HG03342 (cell line): ENCODE data around the gene MRC2.
A peak's percentile ranks its signal among the peaks of the same experiment; 100 is the strongest.
"Not testable (repeated sequence)": the region's sequence is repeated elsewhere in the genome, so short reads cannot be mapped to it uniquely, and the experiment has no call there.

Experiments used
- ATAC-seq: cut with Tn5 transposase; IDR thresholded peaks from one replicate; pipeline ENCODE4 v1.9.1; 2021; ENCODE audit warnings: mild to moderate bottlenecking, moderate library complexity; ENCODE audit not compliant: unreplicated experiment

Gene MRC2

GRCh38 chr17:62695093-62695738 is 67.7 kb downstream of the MRC2 start:
- not testable (repeated sequence) for ATAC-seq

- ATAC-seq, result no peak
Observed at GRCh38 chr17:62696256-62696655, 68.8 kb downstream of the MRC2 start.

DNA sequence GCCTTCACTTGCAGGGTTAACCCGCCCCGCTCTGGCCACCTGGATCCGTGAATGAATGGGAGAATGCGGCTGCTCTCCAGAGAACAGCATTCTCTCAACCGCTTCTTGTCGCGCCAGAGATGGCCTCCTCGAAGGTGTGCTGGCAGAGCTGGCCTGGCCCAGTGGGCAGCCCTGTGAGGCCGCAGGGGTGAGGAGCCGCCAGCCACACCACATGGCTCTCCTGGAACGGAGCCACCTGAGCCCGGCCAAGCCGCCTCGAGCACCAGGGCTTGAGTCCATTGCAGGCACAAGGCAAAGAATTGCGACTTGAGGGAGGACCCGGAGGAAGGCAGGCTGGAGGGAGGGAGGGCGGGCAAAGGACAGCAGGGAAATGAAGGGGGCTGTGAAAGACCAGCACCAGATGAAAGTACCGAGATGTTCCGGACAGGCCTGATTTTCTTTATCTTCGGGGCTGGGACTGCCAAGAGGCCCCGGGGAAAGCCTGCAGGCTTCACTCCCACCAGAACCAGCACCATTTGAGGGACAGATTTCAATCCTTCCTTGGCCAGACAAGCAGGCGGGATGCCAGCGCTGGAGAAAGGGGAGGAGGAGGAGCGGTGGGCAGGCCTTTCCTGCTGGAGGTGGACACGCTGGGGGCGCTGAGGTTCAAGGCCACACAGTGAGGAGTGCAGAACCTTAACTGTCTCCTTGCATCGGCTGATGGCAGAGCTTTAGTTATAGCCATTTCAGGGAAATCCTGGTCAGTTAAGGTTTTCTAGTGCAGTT is 69.4 kb downstream of the MRC2 start:
- no peak for ATAC-seq

GRCh38 chr17:62698459-62698858 is 71.0 kb downstream of the MRC2 start:
- not testable (repeated sequence) for ATAC-seq

DNA sequence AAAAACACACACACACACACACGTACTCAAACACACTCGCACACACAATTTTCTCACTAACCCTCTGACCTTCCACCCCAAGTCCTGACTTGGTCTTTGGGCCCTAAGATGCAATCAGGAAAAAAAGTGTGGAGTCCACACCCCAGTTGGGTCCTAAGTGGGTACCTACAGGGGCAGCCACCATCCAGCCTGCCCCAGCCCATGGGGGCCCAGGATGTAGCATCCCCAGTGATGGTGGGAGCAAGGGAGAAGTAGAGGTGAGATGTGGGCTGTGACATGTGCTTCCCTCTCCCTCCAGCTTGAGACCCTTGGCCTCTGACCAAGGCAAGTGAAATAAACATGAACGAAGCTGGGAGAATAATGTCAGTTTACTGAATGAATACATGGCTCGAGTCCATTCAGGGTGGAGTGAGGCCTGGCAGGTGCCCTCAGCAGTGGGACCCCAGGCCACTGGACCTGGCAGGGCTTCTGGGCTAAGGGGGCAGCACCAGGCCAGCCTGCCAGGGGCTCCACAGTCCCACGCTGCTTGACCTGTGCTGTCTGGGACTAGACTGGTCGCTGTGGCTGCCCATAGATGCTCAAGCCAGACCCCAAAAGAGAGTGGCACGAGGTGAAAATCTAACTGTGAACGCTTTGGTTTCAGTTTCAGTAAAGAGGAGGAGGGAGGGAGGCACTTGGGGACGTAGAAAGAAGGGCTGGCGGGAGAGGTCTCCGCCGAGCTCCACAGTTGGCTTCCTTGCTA is 73.7 kb downstream of the MRC2 start:
- ATAC-seq, result no peak

DNA sequence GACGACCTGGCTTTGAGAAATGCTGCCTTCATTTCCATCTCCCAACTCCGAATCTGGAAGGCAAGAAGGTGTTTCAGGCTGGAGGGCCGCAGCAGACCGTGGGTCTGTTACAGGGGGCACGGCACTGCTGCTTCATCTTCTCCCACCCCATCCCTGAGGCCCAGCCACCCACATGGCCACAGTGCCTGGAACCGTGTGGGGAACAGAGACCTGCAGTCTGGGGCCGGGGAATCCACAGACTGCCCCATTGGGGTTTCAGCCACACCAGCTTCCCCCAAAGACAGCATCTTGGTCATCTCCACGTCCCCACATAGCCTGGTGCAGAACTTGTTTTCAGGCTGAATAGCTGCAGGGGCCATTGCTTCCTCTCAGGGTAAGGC is 74.2 kb downstream of the MRC2 start:
- no peak for ATAC-seq

DNA sequence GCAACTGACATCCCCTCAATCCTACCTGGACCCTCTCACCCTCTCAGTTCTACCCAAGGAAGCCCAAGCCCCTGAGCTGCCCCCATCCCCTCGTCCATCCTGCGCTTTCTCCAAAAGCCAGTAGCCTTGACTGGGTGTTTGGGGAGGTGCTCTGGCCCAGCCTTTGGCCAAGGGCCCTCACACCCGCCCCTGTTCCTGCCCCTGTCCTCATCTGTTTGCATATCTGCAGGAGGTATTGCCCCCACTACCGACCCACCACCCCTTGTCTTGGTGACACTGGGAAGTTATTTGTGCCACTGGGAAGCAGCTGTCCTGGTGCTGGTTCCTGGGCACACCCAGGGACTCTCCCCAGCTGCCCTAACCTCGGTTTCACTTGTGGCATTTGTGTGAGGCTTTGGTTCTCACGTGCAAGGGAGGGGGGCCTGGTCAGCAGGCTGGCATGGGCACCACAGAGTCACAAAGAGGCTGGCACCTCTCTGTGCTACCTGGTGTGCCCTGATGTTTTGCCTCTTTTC is 75.3 kb downstream of the MRC2 start:
- no peak for ATAC-seq

GRCh38 chr17:62703261-62703775 is 75.8 kb downstream of the MRC2 start:
- ATAC-seq, result no peak

DNA sequence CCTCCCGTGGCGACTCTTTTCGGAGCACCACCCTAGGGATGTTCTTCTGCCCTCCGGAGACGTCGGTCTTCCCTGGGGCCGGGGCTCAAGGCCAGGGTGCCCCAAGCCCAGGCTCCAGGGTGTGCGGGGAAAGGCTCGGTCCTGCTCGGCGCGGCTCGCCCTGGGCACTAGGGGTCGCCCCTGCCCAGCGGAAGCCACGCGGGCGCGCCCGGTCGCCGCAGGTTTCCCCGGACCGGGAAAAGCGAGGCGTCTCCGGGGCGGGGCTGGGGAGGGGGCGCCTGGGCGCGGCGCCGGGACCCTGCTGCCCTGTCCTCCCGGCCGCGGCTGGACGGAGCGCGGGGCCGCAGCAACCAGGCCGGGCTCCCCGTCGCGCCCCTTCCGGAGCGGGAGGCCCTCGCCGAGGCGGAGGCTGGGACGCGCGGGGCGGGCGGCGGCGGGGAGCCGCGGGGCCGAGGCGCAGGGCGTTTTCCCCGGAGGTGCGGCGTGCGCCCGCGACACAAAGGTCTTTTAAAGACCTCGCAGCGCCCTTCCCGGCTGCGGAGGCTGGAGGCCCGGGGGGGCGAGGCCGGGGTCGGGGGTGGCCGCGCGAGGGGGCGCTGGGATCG is 76.4 kb downstream of the MRC2 start:
- peak; percentile 86 for ATAC-seq

DNA sequence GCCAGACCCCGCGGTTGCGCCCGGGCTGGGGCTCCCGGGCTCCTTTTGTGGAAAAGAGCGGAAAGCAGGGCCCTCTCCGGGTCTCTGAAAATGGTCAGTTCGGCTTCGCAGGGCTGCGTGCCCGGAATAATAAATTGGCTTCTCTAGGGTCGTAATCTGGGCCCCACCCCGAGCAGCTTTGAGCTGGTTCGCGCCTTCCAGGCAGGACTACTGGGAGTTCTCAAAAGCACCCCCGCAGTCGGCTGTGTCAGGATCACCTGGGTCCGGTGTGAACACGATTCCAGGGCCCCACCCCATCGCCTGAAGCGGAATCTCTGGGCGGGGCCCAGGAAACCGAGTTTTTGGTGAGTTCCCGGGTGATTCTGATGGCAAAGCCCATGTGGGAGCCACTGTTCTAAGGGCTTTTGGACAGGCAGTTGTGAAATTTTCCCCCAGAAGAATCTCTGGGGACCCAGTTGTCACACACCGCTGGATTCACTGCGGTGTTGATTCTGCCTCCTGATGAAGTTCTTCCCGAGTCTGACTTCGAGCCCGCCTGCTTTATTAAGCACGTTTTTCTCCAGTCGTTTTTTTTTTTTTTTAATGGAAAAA is 77.0 kb downstream of the MRC2 start:
- no peak for ATAC-seq

DNA sequence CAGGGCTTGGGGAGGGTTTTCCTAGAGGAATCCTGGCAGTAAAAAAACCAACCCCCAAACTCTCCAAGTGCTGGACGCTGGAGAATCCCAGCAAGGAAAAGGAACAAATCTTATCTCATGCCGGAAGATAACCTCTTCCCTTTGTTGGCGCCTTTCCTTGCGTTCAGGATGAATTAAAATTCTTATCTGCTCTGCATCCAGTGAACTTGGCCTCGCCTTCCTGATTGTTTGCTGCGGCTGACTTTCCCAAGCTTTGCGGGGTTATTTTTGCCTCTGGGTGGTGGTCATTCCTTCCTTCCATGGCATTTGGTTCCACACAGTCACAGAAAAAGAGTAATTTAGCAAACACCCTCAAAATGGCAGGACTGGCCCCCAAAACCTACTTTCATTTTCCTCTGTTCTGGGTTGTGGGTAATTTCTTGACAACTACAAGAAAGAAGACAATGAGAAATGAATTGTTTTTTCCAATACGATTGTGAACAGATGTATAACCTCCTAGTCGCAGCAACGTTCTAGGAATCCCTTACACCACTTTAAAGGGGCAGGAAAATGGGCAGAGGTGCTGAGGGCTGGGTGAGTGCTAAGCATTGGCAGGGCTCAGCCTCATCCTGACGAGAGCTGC is 77.8 kb downstream of the MRC2 start:
- no peak for ATAC-seq

DNA sequence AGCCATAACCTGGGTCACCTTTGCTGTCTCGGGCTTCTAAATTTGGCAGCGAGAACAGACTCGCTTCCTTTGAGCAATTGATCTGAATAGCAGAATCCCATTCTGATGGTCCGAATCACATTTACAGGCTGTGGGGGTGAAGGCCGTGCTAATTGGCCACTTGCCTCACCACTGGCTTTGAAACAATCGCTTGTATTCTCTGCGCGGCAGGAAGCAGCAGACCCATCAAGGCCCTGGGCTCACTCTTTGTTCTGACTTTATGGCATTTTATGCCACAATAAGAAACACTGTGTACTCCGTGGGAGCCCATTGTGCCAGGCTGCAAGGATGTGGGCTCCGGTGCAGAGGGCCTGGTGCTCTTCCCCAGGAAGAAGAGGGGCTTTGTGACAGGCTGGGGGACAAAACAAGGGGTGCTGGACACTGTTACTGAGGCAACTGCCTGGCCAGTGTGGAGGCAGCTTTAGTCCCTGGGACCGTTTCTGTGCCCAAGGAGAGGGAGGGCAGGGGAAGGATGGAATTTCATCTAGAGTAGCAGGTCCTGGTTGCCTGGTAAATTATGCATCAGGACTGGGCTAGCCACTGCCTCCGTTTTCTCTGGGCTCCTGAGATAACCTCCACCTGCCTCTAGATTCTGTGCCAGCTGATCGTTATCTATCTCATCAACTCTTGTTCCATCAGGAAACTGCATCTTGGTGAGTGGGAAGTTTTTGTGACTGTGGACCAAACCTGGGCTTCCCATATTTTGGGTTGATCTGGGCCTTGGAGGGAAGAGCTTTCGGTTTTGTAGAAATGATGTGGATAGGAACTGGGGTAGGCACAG is 78.5 kb downstream of the MRC2 start:
- ATAC-seq, result no peak

GRCh38 chr17:62706598-62707424 is 79.3 kb downstream of the MRC2 start:
- no peak for ATAC-seq

DNA sequence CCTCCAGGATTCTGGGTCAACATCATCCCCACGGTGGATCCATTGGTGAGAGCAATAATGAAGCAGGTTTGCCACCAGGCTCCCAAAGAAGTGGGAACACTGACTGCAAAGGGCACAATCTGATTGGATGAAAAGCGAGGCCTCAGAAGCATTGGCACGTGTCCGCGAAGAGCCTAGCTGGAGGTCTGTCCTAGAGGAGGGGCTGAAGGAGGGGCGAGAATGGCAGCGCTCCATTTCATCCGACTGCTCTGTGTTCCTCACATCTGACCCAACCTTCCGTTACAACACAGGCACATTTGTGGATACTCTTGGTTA is 79.9 kb downstream of the MRC2 start:
- ATAC-seq, result no peak

GRCh38 chr17:62708587-62708986 is 81.1 kb downstream of the MRC2 start:
- no peak for ATAC-seq

GRCh38 chr17:62712171-62712581 is 84.7 kb downstream of the MRC2 start:
- ATAC-seq, result no peak

- ATAC-seq, result no peak
Observed at GRCh38 chr17:62713086-62713881, 85.8 kb downstream of the MRC2 start.
